Measurements from ENCODE around the gene ELK4.
A peak's percentile ranks its signal among the peaks of the same experiment; 100 is the strongest.

ELK4 gene

GRCh38 chr1:205631768-205632668, at the start of gene ELK4:
ELK4 (minus strand) TSS chr1:205632011; CDS start chr1:205623882, 8,129 bp downstream.
- peak; percentile 73 for TF ChIP-seq CTCF (IDR thresholded peaks at IDR 0.05; ENCODE audit: low read depth, low read length)
- DNase-seq (ENCODE audit: extremely low read depth, low read depth) = peak; percentile 95

DNA sequence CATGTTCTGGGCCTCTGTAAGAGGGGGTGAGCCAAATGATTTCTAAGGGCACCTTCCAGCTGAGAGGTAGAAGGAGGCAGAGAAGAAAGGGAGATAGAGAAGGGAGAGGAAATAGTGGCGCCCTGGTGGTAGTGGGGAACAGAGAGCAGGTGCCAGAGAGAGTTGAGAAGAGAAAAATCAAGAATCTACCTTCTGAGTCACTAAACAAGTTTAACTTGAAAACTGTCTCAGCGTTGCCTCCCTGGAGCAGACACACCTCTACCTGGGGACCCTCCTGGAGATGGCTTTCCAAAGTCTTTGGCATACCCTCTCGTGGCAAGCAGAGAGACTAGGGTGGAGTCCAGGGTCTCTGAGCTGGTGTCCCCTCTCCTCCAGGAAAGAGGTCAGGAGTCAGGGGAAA, 49.6 kb upstream of the ELK4 start:
- no peak for DNase-seq (ENCODE audit: extremely low read depth, low read depth)
- no peak for TF ChIP-seq CTCF (IDR thresholded peaks at IDR 0.05; ENCODE audit: low read depth, low read length)

- no peak for TF ChIP-seq CTCF (IDR thresholded peaks at IDR 0.05; ENCODE audit: low read depth, low read length)
- DNase-seq (ENCODE audit: extremely low read depth, low read depth) = no peak
These were observed 48.5 kb upstream of the ELK4 start, which contains the start of gene SLC45A3 for GRCh38 chr1:205680073-205680851. SLC45A3 (minus strand) TSS chr1:205680509; CDS start chr1:205664656, 15,853 bp downstream.

DNA sequence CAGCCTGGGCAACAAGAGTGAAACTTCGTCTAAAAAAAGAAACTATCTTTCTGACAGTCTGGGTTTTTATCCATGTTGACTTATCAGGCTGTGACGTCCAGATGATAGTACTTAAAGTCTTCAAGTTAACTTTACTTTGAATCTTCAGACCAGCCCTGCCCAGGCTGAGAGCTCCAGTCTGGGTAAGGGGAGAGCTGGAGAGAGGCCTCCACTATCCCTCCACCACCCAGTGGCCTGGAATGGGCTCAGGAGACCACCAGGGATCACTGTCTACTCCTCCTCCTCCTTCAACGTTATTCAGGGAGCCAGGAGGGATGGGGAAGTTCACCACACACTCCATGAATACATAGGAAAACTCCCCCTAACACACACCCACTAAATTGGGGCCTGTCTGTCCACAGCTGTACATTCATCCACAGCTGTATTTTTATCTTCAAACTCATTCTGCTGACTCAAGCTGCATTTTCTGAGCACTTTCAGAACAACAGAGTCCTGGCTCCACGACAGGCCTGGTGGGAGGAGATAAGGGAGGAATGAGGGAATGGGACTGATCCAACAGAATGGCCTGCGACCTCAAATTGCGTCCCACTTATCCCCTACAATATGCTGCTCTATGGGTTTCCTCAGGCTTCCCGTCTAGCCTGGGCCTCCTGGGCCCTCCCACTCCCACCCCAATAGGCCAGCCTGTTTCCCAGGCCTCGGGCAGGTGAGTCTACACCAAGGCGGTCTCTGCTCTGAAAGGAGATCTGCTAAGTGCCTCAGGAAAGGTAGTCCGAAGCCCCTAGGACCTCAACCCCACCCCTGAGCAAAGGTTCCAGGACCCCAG, 46.7 kb upstream of the ELK4 start:
- no peak for TF ChIP-seq CTCF (IDR thresholded peaks at IDR 0.05; ENCODE audit: low read depth, low read length)
- DNase-seq (ENCODE audit: extremely low read depth, low read depth) = no peak

DNA sequence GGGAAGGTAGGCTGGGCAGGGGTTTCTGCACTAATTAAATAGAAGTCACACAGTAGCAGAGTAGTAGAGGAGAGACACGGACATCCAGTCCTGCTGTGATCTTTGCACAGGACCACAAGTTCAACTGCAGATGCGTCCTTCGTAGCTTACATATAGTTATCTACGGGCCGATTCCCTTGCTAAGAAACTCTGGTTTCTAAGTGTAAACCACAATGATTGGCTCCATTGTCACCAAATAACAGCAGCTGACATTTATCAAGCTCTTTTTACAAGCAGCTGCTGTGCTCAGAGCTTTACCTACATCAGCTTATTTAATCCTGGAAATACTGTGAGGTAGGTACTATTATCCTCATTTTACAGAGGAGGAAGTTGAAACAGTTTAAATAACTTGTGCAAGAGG, 45.4 kb upstream of the ELK4 start:
- DNase-seq (ENCODE audit: extremely low read depth, low read depth) = no peak
- TF ChIP-seq CTCF (IDR thresholded peaks at IDR 0.05; ENCODE audit: low read depth, low read length) = no peak

DNA sequence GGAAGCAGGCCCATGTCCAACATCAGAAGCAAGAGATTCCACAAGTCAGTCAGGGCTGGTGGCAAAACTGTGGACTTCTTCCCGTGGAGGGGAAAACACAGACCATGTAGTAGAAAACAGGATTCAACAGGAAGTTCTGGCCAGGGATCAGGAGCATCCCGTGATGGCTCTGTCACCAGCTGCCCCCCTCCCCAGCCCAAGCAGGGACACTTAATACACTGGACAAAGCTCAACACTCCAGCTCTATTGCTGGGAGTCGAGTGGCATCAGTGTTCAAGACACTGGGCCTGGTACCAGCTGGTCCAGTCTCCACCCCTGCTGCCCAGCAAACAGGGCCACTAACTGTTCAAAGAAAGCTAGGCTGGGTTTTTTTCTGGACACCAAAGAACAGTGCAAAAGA, 44.8 kb upstream of the ELK4 start:
- TF ChIP-seq CTCF (IDR thresholded peaks at IDR 0.05; ENCODE audit: low read depth, low read length) = no peak
- DNase-seq (ENCODE audit: extremely low read depth, low read depth) = no peak

All from AG09319 (cell line).